NCI-H1694 (cell line): ENCODE measurements around the gene CLTC.
"Not testable (repeated sequence)": the region's sequence is repeated elsewhere in the genome, so short reads cannot be mapped to it uniquely, and the experiment has no call there.

ENCODE experiments used
- DNase-seq: peaks from one replicate; lab custom pipeline; 2025; lab: John Stamatoyannopoulos, UW

Gene CLTC

GRCh38 chr17:59619298-59620063 lies at the start of gene CLTC:
Gene CLTC (plus strand): TSS chr17:59619895. CDS start chr17:59620132, 237 bp downstream.
- DNase-seq = peak; percentile 86

GRCh38 chr17:59572301-59572924 lies 47.3 kb upstream of the CLTC start:
- no peak for DNase-seq

DNA sequence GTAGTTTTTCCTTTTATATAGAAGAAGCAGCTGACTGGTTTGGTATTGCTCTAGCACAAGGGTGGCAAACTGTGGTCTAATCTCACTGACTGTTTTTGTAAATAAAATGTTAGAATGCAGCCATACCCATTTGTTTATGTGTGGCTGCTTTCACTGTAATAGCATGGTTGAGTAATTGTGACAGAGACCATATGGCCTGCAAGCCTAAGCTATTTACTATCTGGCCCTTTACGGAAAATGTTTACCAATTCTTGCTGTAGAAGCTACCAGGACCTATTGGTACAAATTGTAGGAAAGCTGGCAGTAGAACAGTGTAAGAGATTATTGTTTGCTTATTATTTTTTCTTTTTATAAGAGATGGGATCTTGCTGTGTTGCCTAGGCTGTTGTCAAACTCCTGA lies 35.5 kb upstream of the CLTC start:
- not testable (repeated sequence) for DNase-seq

DNA sequence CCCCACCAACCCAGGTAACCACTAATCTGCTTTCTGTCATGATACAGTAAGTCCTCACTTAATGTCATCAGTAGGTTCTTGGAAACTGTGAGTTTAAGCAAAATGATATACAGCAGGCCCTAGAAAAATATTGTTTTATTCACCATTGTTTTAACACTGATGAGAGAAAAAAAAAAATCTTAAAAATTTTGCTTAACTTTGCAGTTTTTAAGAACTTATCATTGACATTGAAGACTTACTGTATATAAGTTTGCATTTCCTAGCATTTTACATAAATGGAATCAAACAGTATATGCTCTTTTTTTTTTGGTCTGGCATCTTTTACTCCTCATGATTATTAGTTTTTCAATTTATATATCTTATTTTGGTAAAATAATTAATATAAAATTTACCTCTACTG lies 19.5 kb upstream of the CLTC start:
- DNase-seq = no peak

GRCh38 chr17:59601130-59601529 lies 18.6 kb upstream of the CLTC start:
- no peak for DNase-seq

GRCh38 chr17:59607061-59607460 lies 12.6 kb upstream of the CLTC start:
- no peak for DNase-seq

DNA sequence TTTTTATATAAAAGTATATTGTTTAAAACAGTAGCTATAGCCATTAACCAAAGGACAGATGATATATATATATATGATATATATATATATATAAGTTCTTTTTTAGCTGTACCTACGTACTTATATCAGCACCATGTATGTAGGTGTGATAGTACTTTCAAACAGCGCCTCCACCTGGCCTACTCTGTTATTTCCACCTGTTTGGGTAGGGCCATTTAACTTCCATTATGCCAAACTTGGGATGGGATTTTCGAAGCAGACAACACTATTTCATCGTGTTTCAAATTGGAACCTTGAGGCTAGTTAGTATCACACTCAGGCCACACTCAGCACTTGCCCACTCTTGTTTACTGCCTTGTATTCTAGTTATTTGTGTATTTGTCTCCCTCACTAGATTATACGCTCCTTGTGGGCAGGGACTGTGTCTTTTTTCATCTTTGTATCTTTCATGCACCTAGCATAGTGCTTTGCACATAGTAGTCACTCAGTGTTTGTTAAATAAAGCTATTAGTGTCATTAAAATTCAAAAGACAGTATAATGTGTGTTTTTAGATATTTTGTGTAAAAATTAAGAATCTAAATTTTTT lies 11.8 kb upstream of the CLTC start:
- peak; percentile 43 for DNase-seq

GRCh38 chr17:59611503-59611902 lies 8.2 kb upstream of the CLTC start:
- DNase-seq = no peak

DNA sequence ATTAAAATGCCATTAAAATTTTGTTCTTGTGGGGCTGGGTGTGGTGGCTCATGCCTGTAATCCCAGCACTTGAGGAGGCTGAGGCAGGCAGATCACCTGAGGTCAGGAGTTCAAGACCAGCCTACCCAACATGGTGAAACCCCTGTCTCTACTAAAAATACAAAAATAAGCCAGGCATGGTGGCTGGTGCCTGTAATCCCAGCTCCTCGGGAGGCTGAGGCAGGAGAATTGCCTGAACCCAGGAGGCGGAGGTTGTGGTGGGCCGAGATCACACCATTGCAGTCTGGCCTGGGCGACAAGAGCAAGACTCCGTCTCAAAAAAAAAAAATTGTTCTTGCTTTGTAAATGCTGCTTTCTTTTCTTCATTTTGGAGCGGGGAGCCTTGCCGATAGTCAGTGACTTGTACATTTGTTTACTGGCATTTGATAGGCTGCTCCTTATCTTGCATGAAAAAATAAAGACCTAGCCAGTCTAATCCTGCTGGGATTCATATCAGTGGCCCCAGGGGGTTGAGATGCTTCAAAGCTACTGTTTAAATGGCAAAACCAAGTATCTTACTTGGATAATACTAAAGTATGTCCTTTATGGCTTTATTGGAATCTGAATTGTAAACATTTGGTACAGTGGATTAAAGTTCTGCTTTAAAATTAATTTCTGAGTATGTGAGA lies 3.3 kb upstream of the CLTC start:
- DNase-seq = no peak

DNA sequence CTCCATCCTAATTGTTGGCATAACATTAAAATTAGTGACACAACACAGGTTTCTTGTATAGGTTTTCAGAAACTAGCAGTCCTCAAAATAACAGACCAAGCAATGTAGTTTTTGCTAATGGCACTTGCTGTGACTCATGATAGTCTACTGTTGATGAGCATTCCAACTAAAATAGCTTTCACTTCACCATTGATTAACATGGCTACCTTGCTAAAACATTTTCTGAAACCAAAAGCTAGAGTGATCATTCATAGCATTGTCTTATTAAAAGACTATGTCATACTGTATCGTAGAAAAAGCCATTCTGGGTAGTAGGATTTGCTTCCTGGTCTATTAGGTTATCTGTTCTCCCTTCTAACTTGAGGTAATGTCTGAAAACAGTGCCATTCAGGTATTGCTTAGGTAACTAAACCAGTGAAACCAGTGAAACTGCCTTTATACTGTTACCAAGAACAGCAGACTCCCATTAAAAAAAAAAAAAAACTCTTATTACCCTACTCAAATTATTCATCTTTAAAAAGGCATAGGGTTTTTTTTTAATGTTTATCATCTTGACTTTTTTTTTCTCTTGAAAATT lies 2.5 kb upstream of the CLTC start:
- no peak for DNase-seq

GRCh38 chr17:59619035-59619297 lies 729 bp upstream of the CLTC start:
- DNase-seq = no peak

GRCh38 chr17:59620064-59620359 lies 317 bp downstream of the CLTC start:
- DNase-seq = no peak

DNA sequence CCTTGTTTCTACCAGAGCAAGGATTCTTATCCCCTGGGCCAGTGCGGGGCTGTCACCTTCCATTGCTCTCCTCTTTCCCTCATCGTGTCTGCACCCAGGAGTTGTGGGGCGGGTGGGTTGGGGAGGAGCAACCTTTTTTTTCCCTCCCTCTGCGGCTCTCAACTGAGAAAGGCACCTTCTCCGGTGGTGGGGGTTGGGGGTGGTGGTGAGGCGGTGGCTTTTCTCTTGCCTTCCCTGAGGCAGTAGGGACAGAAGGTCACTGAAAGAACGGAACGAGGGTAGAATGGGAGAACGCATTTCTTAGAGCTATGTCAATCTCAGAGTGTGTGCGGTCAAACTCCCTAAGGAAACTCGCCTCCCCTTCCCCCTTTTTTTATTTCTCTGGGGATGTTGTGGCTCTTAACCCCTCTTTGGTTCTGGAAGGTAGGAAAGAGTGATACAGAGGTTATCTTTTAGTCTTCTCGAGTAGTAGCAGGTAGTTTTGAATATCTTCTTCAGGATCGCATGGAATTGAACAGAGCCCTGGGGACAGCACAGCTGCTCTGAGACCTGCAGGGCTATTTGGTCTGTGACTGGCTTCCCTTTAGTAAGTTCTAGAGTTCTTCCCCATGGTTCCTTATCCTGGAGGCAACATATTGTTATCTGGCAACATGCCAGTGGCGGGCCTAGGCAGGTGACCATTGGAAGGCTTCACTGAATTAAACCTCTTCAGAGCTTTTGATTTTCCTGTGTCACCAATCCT lies 994 bp downstream of the CLTC start:
- DNase-seq = peak; percentile 26

DNA sequence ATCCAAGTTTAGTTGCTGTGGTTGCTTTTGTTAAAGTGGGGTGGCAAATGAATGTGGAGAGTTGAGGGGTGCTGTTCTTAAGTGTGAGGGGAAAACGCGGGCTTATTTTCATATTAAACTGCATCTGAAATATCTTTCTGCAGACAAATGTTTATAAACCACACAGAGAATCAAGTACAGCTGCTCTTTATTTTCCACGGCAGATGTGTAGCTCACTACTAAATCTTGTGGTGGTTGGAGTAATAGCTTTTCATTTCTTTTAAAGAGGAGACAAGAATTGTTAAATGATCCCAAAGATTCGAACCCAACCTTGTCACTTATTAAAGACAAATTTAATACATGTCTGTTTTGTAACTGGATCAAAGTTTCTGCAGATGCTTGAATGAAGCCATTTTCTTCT lies 2.1 kb downstream of the CLTC start:
- no peak for DNase-seq

- no peak for DNase-seq
Measured at GRCh38 chr17:59623151-59623550, 3.5 kb downstream of the CLTC start.

DNA sequence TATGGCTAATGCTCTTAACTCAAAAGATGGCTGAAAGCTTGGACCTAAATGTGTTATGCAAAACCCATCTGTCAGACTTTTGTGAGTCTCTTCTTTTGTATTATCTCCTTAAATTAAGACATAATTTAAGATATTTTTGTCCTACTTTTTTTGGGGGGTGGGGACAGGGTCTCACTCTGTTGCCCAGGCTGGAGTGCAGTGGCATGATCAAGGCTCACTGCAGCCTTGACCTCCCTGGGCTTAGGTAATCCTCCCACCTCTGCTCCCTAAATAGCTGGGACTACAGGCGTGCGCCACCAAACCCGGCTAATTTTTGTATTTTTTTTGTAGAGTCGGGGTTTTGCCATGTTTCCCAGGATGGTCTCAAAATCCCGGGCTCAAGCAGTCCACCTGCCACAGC lies 7.1 kb downstream of the CLTC start:
- no peak for DNase-seq

GRCh38 chr17:59627274-59627673 lies 7.6 kb downstream of the CLTC start:
- DNase-seq = no peak

GRCh38 chr17:59627770-59628171 lies 8.1 kb downstream of the CLTC start:
- DNase-seq = no peak

DNA sequence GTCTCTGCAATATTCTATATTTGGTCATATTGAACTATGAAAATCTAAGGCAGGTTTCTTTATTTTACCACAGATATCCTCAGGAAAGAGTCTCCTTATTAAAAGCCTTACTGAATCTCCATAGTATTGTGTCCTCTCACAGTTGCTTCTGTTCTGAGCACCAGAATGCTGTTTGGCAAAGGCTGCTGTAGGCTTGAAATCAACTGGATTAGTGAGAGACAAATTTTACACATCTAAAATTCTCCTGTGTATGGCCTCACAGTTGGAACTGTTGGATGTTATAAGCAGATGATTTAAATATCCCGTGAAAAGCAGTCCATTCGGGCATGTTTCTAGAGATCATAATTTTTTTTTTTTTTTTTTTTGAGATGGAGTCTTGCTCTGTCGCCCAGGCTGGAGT lies 9.5 kb downstream of the CLTC start:
- no peak for DNase-seq

DNA sequence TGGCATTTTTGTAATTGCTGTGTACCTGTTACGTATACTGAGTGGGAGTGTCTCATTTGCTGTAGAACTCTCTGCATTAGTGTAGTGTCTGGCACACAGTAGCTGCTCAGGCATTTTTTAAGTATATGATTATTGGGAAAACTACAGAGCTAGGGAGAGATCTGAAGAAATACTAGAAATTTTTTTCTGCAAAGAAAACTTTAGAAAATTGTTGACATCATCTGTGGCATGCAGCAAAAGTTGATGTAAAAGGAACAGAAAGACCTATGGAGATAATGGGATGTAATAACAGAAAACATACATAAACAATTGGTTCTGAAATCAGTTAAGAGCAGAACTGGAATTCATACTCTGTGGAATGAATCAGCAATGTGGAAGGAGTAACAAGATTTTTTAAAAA lies 11.6 kb downstream of the CLTC start:
- no peak for DNase-seq

GRCh38 chr17:59632398-59632797 lies 12.7 kb downstream of the CLTC start:
- no peak for DNase-seq

GRCh38 chr17:59633658-59634359 lies 14.1 kb downstream of the CLTC start:
- no peak for DNase-seq
